Umbilical cord (tissue), 2 donors: ENCODE results near the gene PYGL. TPM values are rescaled to one million over a fixed set of nuclear protein-coding genes. Genes with fewer than 3 reads are reported as not detected.
"Not testable (repeated sequence)": the region's sequence is repeated elsewhere in the genome, so short reads cannot be mapped to it uniquely, and the experiment has no call there.

Experiments used
- DNase-seq: peaks from one replicate; pipeline ENCODE4 v3.0.0-alpha.2; 2015; ENCODE audit warnings: low spot score
- total RNA-seq: library from RNA; depleted of rRNA; stranded (reverse); fragments of >200 nt; gene quantifications from one replicate; pipeline ENCODE4 v1.2.3, GENCODE V29; 2014; ENCODE audit warnings: low replicate concordance; ENCODE audit not compliant: insufficient read depth

PYGL gene
- total RNA-seq, 1 donor from 2014 or later: 51.0 TPM

GRCh38 chr14:50928002-50928635, 16.2 kb downstream of the PYGL start:
- DNase-seq: peak; percentile 50

GRCh38 chr14:50926851-50927386, 17.4 kb downstream of the PYGL start:
- DNase-seq: peak; percentile 21

GRCh38 chr14:50924843-50925242, 19.4 kb downstream of the PYGL start:
- no peak for DNase-seq

GRCh38 chr14:50924236-50924635, 20.0 kb downstream of the PYGL start:
- no peak for DNase-seq

- DNase-seq: no peak
Observed at GRCh38 chr14:50922803-50923202, 21.5 kb downstream of the PYGL start.

- no peak for DNase-seq
Observed at GRCh38 chr14:50920482-50921230, 23.6 kb downstream of the PYGL start.

- not testable (repeated sequence) for DNase-seq
Observed at GRCh38 chr14:50919524-50919923, 24.8 kb downstream of the PYGL start.

GRCh38 chr14:50917449-50917848, 26.8 kb downstream of the PYGL start:
- DNase-seq: no peak

- DNase-seq: no peak
Observed at GRCh38 chr14:50910495-50911420, 33.5 kb downstream of the PYGL start.

- DNase-seq: no peak
Observed at GRCh38 chr14:50906326-50907065, 37.8 kb downstream of the PYGL start.

- no peak for DNase-seq
Observed at GRCh38 chr14:50904719-50905118, 39.6 kb downstream of the PYGL start.

- DNase-seq: no peak
Observed at GRCh38 chr14:50901361-50901760, 42.9 kb downstream of the PYGL start.

GRCh38 chr14:50897658-50898175, 46.6 kb downstream of the PYGL start:
- DNase-seq: no peak

- not testable (repeated sequence) for DNase-seq
Observed at GRCh38 chr14:50897005-50897404, 47.3 kb downstream of the PYGL start.

GRCh38 chr14:50896421-50896820, 47.9 kb downstream of the PYGL start:
- not testable (repeated sequence) for DNase-seq

GRCh38 chr14:50892255-50892654, 52.0 kb downstream of the PYGL start:
- no peak for DNase-seq

GRCh38 chr14:50887476-50887875, 56.8 kb downstream of the PYGL start:
- DNase-seq: no peak

- DNase-seq: no peak
Observed at GRCh38 chr14:50883827-50884197, 60.5 kb downstream of the PYGL start.

GRCh38 chr14:50882932-50883826, 61.1 kb downstream of the PYGL start:
- DNase-seq: no peak
